Activated naive CD8-positive, alpha-beta T cell treated with anti-CD3 and anti-CD28 coated beads, Interleukin-2, amount 10 ng/mL, durations not matched to agents 7 days and 5 days (primary cell): ENCODE results near the gene NDUFB8. TPM values are rescaled to one million over a fixed set of nuclear protein-coding genes. Genes with fewer than 3 reads are reported as not detected.

Source experiments
- ATAC-seq: fragments of 150-1000 bp; cut with Tn5 transposase; one replicate; pipeline ENCODE4 v1.10.0; 2021; ENCODE audit warnings: low read depth, moderate library complexity
- POLR2A ChIA-PET: fragments of 350-600 bp; sonication (Branson Sonifier 250); formaldehyde crosslinking; loops from one replicate; lab custom pipeline; 2021; ENCODE audit warnings: antibody characterized with exemption; lab: Charles Lee
- DNase-seq: peaks from one replicate; pipeline ENCODE4 v3.0.0; 2021
- H3K27ac Mint-ChIP-seq: one replicate; pipeline ENCODE4 v1.8.0; 2022; ENCODE audit warnings: mild to moderate bottlenecking, mixed read lengths
- H3K27me3 Mint-ChIP-seq: one replicate; pipeline ENCODE4 v1.8.0; 2022; ENCODE audit warnings: mild to moderate bottlenecking, moderate library complexity, mixed read lengths
- H3K36me3 Mint-ChIP-seq: one replicate; pipeline ENCODE4 v1.8.0; 2021; ENCODE audit warnings: mild to moderate bottlenecking, mixed read lengths
- H3K4me1 Mint-ChIP-seq: one replicate; pipeline ENCODE4 v1.8.0; 2021; ENCODE audit warnings: mixed read lengths
- H3K4me3 Mint-ChIP-seq: one replicate; pipeline ENCODE4 v1.8.0; 2022; ENCODE audit warnings: mild to moderate bottlenecking, moderate library complexity, mixed read lengths
- H3K9me3 Mint-ChIP-seq: one replicate; pipeline ENCODE4 v1.8.0; 2021; ENCODE audit warnings: mixed read lengths
- total RNA-seq, 2 experiments: library from RNA; stranded (reverse); gene quantifications; one replicate each; pipeline ENCODE4 v1.2.3, GENCODE V29; 2021

The NDUFB8 gene
- total RNA-seq, 2 experiments from 2014 or later: 245 to 269 TPM

- peak; percentile 74 for DNase-seq
- peaks cover 72% of the 10 kb centered on the region for H3K4me1 Mint-ChIP-seq
- H3K9me3 Mint-ChIP-seq: no peaks in the 10 kb centered on the region
- peak; percentile 79 for ATAC-seq
- no peaks in the 10 kb centered on the region for H3K27me3 Mint-ChIP-seq
- peak overlapping the region; percentile 87 for H3K4me3 Mint-ChIP-seq
- POLR2A ChIA-PET: interaction anchor here (0.8 to 6.3 kb wide), 13 partner anchors 8 to 164 kb away, joined by 3 to 99 read pairs (median 6); partner anchors contain the start of genes HIF1AN and SCD
- peaks cover 47% of the 10 kb centered on the region for H3K36me3 Mint-ChIP-seq
- H3K27ac Mint-ChIP-seq: peak overlapping the region; percentile 97
Observed at GRCh38 chr10:100510533-100511308, 18.9 kb downstream of the NDUFB8 start.

GRCh38 chr10:100509241-100509840 is 20.3 kb downstream of the NDUFB8 start:
- Mint-ChIP-seq H3K27ac (peak overlapping the region; percentile 97), H3K4me3 (peak overlapping the region; percentile 87), H3K36me3 (peaks cover 51% of the 10 kb centered on the region), H3K9me3 (no peaks in the 10 kb centered on the region), H3K27me3 (no peaks in the 10 kb centered on the region), H3K4me1 (peaks cover 82% of the 10 kb centered on the region)
- DNase-seq (peak; percentile 69), ATAC-seq (peak; percentile 60)
- POLR2A ChIA-PET: interaction anchor here (0.8 to 6.3 kb wide), 15 partner anchors 9 to 403 kb away, joined by 3 to 99 read pairs (median 7); partner anchors contain the start of genes SCD, SEC31B and SLF2

- Mint-ChIP-seq H3K4me3 (peak overlapping the region; percentile 87), H3K9me3 (no peaks in the 10 kb centered on the region), H3K27me3 (no peaks in the 10 kb centered on the region), H3K4me1 (peaks cover 88% of the 10 kb centered on the region), H3K36me3 (peaks cover 48% of the 10 kb centered on the region), H3K27ac (peak overlapping the region; percentile 97)
- DNase-seq: peak; percentile 48
- POLR2A ChIA-PET: interaction anchor here (0.6 to 6.3 kb wide), 21 partner anchors 9 to 403 kb away, joined by 3 to 99 read pairs (median 5); partner anchors contain the start of genes HIF1AN, SCD, SEC31B and SLF2
- ATAC-seq: peak; percentile 51
Observed at GRCh38 chr10:100508691-100509150, 20.9 kb downstream of the NDUFB8 start.

- DNase-seq (no peak), ATAC-seq (no peak)
- POLR2A ChIA-PET: interaction anchor here (0.6 to 6.3 kb wide), 18 partner anchors 10 to 404 kb away, joined by 3 to 99 read pairs (median 5); partner anchors contain the start of genes HIF1AN, SCD and SLF2
- Mint-ChIP-seq H3K4me3 (peak overlapping the region; percentile 87), H3K4me1 (peaks cover 89% of the 10 kb centered on the region), H3K36me3 (peaks cover 46% of the 10 kb centered on the region), H3K27ac (peak overlapping the region; percentile 97), H3K9me3 (no peaks in the 10 kb centered on the region), H3K27me3 (no peaks in the 10 kb centered on the region)
Observed at GRCh38 chr10:100508266-100508665, 21.4 kb downstream of the NDUFB8 start.

- Mint-ChIP-seq H3K27ac (peak overlapping the region; percentile 97), H3K9me3 (no peaks in the 10 kb centered on the region), H3K4me3 (peak overlapping the region; percentile 87), H3K36me3 (peaks cover 44% of the 10 kb centered on the region), H3K4me1 (peaks cover 88% of the 10 kb centered on the region), H3K27me3 (no peaks in the 10 kb centered on the region)
- DNase-seq (no peak), ATAC-seq (no peak)
- POLR2A ChIA-PET: interaction anchor here (0.8 to 6.3 kb wide), 9 partner anchors 10 to 160 kb away, joined by 3 to 99 read pairs (median 5); partner anchors contain the start of gene SCD
Observed at GRCh38 chr10:100507357-100507732, 22.3 kb downstream of the NDUFB8 start.

GRCh38 chr10:100506596-100507356 is 22.9 kb downstream of the NDUFB8 start:
- DNase-seq: no peak
- ATAC-seq: no peak
- POLR2A ChIA-PET: interaction anchor here (0.8 to 6.3 kb wide), 8 partner anchors 9 to 160 kb away, joined by 3 to 99 read pairs (median 6); partner anchors contain the start of gene SCD

GRCh38 chr10:100505164-100505563 is 24.5 kb downstream of the NDUFB8 start:
- ATAC-seq (no peak), DNase-seq (no peak)
- Mint-ChIP-seq H3K27ac (peak overlapping the region; percentile 62), H3K27me3 (no peaks in the 10 kb centered on the region), H3K4me1 (peaks cover 83% of the 10 kb centered on the region), H3K9me3 (no peaks in the 10 kb centered on the region), H3K36me3 (peaks cover 59% of the 10 kb centered on the region), H3K4me3 (peak overlapping the region; percentile 87)
- POLR2A ChIA-PET: interaction anchor here (1.0 kb wide), 2 partner anchors 14 to 158 kb away, joined by 3 read pairs; partner anchors contain the start of gene SCD

More at GRCh38 chr10:100506596-100507356, 22.9 kb downstream of the NDUFB8 start:
- Mint-ChIP-seq H3K4me1 (peaks cover 88% of the 10 kb centered on the region), H3K4me3 (peak overlapping the region; percentile 87), H3K9me3 (no peaks in the 10 kb centered on the region), H3K27me3 (no peaks in the 10 kb centered on the region), H3K36me3 (peaks cover 46% of the 10 kb centered on the region), H3K27ac (peak overlapping the region; percentile 97)

- peaks cover 84% of the 10 kb centered on the region for H3K4me1 Mint-ChIP-seq
- ATAC-seq (no peak), DNase-seq (no peak)
- no peak overlapping the region for H3K4me3 Mint-ChIP-seq
- no peak overlapping the region for H3K27ac Mint-ChIP-seq
- POLR2A ChIA-PET: interaction anchor here (1.0 kb wide), 2 partner anchors 15 to 157 kb away, joined by 3 read pairs; partner anchors contain the start of gene SCD
- H3K9me3 Mint-ChIP-seq: no peaks in the 10 kb centered on the region
- no peaks in the 10 kb centered on the region for H3K27me3 Mint-ChIP-seq
- H3K36me3 Mint-ChIP-seq: peaks cover 68% of the 10 kb centered on the region
Observed at GRCh38 chr10:100504096-100504495, 25.6 kb downstream of the NDUFB8 start.

GRCh38 chr10:100502926-100503494 is 26.7 kb downstream of the NDUFB8 start:
- Mint-ChIP-seq H3K4me1 (peaks cover 84% of the 10 kb centered on the region), H3K27ac (peak overlapping the region; percentile 50), H3K4me3 (peak overlapping the region; percentile 41), H3K36me3 (peaks cover 76% of the 10 kb centered on the region), H3K9me3 (no peaks in the 10 kb centered on the region), H3K27me3 (no peaks in the 10 kb centered on the region)
- ATAC-seq (no peak), DNase-seq (no peak)
- POLR2A ChIA-PET: interaction anchor here (1.3 to 1.8 kb wide), 2 partner anchors 8 to 19 kb away, joined by 3 to 6 read pairs; no protein-coding TSS in a partner anchor

- Mint-ChIP-seq H3K27ac (peak overlapping the region; percentile 1), H3K4me3 (no peak overlapping the region), H3K36me3 (peaks cover 70% of the 10 kb centered on the region), H3K9me3 (no peaks in the 10 kb centered on the region), H3K27me3 (no peaks in the 10 kb centered on the region), H3K4me1 (peaks cover 87% of the 10 kb centered on the region)
- POLR2A ChIA-PET: interaction anchor here (1.6 to 1.8 kb wide), 2 partner anchors 9 to 19 kb away, joined by 6 read pairs; no protein-coding TSS in a partner anchor
- ATAC-seq (no peak), DNase-seq (no peak)
Observed at GRCh38 chr10:100501423-100501822, 28.2 kb downstream of the NDUFB8 start.

- ATAC-seq (peak; percentile 94), DNase-seq (no peak)
- Mint-ChIP-seq H3K9me3 (no peaks in the 10 kb centered on the region), H3K36me3 (peaks cover 71% of the 10 kb centered on the region), H3K4me1 (peaks cover 68% of the 10 kb centered on the region), H3K27me3 (no peaks in the 10 kb centered on the region), H3K27ac (peak overlapping the region; percentile 72), H3K4me3 (peak overlapping the region; percentile 78)
- POLR2A ChIA-PET: interaction anchor here (0.7 to 6.5 kb wide), 6 partner anchors 11 to 17 kb away, joined by 3 to 74 read pairs (median 4); no protein-coding TSS in a partner anchor
Observed at GRCh38 chr10:100498059-100498458, 31.6 kb downstream of the NDUFB8 start.

- H3K27ac Mint-ChIP-seq: peak overlapping the region; percentile 68
Observed at GRCh38 chr10:100496567-100496966, 33.1 kb downstream of the NDUFB8 start.

More at GRCh38 chr10:100496567-100496966, 33.1 kb downstream of the NDUFB8 start:
- Mint-ChIP-seq H3K27me3 (no peaks in the 10 kb centered on the region), H3K4me3 (peak overlapping the region; percentile 3), H3K4me1 (peaks cover 57% of the 10 kb centered on the region), H3K9me3 (no peaks in the 10 kb centered on the region), H3K36me3 (peaks cover 67% of the 10 kb centered on the region)
- ATAC-seq: no peak
- DNase-seq: no peak
- POLR2A ChIA-PET: interaction anchor here (1.2 to 6.5 kb wide), 3 partner anchors 9 to 15 kb away, joined by 5 to 74 read pairs (median 28); no protein-coding TSS in a partner anchor
